HG02970 (cell line): ENCODE measurements around the gene RGL3.
"Not testable (repeated sequence)": the region's sequence is repeated elsewhere in the genome, so short reads cannot be mapped to it uniquely, and the experiment has no call there.

Source experiments
- ATAC-seq: cut with Tn5 transposase; IDR thresholded peaks from one replicate; pipeline ENCODE4 v1.9.1; 2021; ENCODE audit warnings: mild to moderate bottlenecking, moderate library complexity, moderate number of reproducible peaks; ENCODE audit not compliant: unreplicated experiment, low FRiP score

RGL3 gene

DNA sequence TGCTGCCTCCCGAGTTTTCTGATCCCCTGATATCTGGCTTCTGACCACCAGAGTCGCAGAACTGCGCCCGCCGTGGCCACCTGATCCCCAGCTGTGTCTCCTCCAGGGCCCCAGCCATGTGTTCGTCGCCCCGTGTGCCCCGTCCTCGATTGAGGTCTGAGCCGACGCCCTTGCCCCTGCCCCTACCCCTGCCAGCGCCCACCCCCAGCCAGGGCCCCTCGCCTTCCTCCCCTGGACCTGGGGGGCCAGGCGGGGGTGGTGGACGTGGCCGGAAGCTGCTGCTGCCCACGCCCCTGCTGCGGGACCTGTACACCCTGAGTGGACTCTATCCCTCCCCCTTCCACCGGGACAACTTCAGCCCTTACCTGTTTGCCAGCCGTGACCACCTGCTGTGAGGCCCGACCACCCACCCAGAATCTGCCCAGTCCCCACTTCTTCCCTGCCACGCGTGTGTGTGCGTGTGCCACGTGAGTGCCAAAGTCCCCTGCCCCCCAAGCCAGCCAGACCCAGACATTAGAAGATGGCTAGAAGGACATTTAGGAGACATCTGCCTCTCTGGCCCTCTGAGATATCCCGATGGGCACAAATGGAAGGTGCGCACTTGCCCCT, 54.7 kb downstream of the RGL3 start:
- ATAC-seq, result no peak

- no peak for ATAC-seq
These were observed 55.2 kb downstream of the RGL3 start for GRCh38 chr19:11363881-11364280.

- ATAC-seq, result no peak
These were observed 57.1 kb downstream of the RGL3 start for GRCh38 chr19:11361771-11362731.

GRCh38 chr19:11361037-11361770, 57.9 kb downstream of the RGL3 start:
- ATAC-seq, result no peak

DNA sequence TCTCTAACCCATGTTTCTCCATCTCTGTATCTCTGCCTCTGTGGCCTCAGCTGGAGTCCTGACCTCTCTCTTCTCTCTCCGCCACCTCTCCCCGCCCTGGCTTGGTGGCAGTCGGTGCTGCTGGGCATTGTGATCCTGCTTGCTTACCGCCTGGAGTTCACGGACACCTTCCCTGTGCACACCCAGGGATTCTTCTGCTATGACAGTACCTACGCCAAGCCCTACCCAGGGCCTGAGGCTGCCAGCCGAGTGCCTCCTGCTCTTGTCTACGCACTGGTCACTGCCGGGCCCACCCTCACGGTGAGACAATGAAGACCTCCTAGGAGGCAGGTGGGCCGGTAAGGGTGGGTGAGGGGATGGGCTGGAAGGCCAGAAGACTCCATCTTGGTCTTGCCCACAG, 59.7 kb downstream of the RGL3 start:
- ATAC-seq, result no peak

DNA sequence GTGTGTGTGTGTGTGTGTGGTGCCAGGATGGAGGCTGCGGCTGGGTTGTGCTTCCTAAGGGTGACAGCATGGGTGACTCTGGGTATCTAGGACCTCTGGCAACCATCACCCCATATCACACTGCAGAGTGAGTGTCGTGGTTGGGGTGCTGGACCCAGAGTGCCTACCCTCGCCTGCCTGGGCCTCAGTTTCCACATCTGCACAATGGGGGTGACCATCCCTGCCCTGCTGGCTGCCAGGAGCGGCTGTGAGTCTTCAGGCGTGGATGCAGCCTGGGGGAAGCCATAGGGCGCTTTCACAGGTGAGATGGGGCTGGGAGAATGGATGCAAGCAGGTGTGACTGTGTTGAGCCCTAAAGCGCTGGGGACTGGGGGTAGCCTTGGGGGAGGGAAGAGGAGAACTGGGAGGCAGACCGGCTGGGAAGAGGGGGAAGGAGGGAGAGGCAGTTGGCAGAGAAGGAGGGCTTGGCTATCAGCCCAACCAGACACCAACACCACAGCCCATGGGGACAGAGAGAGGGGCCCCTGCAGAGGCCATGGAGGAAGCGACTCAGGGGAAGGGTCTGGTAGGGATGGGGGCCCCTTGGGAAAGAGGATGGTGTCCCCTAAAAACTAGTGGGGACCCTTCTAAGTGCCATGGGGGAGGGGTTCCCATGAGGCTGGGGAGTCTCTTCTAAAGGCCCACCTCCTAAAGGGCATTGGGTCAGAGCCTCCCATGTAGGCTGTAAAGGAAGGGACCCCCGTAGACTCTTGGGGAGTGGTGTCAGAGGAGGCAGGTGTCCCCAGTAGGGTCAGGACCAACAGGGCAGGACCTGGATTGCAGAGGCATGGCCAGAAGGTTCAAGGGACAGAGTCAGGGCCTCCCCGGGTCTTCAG, 62.2 kb downstream of the RGL3 start:
- ATAC-seq, result no peak

DNA sequence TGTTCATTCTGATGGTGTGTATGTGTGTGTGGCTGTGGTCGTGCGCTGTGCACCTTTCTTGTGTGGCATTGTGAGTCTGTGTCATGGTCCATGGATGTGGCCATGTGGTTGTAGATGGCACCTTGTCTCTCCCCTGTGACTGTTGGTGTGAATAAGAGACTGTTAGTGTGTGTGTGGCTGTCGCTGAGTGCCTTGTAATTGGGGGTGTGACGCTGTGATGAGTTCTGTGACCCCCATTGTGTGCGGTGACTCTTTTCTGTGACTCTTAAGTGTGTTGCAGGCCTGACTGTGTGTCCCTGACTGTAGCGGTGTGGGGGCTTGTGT, 63.1 kb downstream of the RGL3 start:
- ATAC-seq, result no peak

DNA sequence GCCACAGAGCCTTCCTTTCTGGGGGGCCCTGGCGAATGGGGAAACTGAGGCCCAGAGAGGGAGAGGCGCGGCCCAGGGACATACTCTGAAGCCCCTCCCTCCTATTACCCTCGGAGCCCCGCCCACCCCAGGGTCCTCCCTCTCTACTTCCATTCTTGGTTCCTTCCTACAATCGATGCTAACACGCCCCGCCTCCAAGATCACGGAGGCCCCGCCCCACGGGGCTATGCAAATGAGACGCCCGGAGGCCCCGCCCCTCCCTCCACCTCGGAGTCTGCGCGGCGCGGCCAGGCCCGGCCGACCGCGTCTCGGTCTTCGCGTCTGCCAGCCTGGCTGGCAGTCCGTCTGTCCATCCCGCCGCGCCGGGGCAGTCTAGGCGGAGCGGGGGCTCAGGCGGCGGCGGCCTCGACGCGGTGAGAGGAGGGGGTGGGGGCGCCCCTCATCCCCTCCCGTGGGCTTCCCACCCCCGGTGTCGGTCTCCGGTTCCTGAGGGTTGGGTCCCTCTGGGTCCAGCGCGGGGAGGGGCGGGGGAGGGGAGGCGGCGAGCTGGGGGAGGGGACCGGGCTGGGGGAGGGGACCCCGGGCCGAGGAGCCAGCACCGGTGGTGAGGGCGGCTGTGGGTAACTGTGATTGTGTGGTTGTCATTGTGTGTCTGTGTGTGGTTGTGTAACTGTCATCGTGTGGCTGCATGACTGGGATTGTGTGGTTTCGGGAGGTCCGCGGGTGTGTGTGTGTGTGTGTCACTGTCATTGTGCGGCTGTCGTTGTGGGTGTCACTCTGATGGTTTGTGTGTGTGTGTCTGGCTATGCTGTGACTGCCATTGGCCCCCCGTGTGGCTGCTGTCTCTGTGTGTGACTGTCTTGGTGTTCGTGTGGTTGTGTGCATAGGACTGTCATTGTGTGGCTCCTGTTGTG, 63.7 kb downstream of the RGL3 start, which contains the start of gene PLPPR2:
TSS of gene PLPPR2 (plus strand) at position 273 of the 914 bp plus-strand sequence. CDS start 2,242 bp downstream, outside the sequence.
- no peak for ATAC-seq

- ATAC-seq, result not testable (repeated sequence)
These were observed 65.0 kb downstream of the RGL3 start for GRCh38 chr19:11354102-11354501.

- ATAC-seq, result no peak
These were observed 69.9 kb downstream of the RGL3 start for GRCh38 chr19:11349171-11349570.

DNA sequence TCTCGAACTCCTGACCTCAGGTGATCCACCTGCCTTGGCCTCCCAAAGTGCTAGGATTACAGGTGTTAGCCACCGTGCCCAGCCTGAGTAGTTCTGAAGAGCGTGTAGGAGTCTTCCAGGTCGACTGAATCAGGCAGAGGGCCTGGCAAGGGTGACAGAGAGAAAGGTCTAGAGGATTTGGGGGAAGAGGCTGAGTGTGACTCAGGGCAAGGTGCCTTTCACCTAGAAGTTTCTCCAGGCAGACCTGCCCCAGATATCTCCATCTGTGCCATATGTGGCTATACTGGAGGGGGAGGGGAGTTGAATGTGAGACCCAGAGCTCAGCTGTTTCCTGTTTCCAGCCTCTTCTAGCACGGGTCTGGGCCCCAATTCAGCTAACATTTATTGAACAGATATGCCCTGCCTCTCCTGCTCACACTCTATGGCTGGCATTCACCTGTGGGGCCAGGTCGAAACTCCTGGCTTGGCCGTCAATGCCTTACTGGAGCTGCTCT, 71.5 kb downstream of the RGL3 start:
- ATAC-seq, result no peak

- ATAC-seq, result peak; percentile 93
These were observed 72.8 kb downstream of the RGL3 start, which contains the start of the genes CCDC159 and TMEM205 for GRCh38 chr19:11346104-11346940. Gene CCDC159, plus strand, starts transcription at chr19:11346519. Its CDS starts 88 bp downstream, at chr19:11346607. Gene TMEM205, minus strand, starts transcription at chr19:11346268. Its CDS starts 649 bp downstream, at chr19:11345619.

- ATAC-seq, result no peak
These were observed 73.9 kb downstream of the RGL3 start for GRCh38 chr19:11345122-11345803.
